A549 treated with CORT108297 at 1 μM for 4 hours (cell line): ENCODE data around the gene DCHS2. TPM values are rescaled to one million over a fixed set of nuclear protein-coding genes. Genes with fewer than 3 reads are reported as not detected.

Experiments used
- total RNA-seq: library from RNA; stranded (reverse); fragments of 200-300 nt; extraction: Qiagen RNA extraction; gene quantifications from 5 replicates; pipeline ENCODE4 v1.2.3, GENCODE V29; 2022

DCHS2 gene, protein sequence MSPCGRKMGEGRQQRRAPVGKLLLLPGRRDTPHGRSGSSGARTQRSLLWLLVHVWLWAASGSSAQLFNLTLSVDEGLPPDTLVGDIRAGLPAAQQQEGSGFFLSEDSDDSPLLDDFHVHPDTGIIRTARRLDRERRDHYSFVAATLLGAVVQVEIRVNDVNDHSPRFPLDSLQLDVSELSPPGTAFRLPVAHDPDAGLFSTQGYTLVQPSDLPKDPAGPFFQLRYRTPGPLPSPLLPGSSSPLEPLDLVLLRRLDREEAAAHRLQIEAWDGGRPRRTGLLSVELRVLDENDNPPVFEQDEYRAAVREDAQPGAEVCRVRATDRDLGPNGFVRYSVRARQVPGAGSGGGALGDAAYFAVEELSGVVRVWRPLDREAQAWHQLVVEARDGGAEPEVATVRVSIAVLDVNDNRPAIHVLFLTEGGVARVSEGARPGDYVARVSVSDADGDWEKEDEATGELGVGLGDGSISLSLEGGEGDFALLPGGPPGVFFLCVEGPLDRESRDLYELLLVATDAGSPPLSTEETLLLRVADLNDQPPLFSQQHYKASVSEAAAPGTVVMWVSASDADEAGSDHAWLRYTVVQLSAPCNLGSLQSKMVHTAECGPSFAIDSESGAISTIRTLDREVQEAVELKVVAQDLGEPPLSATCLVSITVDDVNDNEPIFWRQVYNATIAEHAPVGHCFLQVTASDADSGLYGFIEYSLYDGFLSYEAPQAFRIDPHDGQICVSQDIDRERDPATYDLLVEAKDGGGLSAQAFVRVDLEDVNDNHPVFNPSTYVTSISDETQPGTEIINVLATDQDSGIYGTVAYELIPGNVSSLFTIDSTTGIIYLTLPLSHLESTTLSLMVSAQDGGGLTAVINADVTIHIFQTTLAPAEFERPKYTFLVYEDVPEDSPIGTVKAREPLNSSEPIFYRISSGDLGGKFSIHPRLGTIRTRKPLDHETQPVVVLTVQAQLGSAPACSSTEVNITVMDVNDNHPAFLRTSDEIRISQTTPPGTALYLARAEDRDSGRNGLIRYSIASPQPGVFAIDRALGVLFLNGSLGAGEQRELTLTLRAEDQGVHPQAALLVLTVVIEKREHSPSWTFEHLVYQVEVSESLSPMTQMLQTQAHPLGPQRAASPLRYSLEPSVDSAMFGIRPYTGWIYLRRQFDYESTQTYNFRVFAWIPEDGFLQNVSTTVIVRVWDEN (N-terminal part only)
- not detected in 5 replicates for total RNA-seq

DNA sequence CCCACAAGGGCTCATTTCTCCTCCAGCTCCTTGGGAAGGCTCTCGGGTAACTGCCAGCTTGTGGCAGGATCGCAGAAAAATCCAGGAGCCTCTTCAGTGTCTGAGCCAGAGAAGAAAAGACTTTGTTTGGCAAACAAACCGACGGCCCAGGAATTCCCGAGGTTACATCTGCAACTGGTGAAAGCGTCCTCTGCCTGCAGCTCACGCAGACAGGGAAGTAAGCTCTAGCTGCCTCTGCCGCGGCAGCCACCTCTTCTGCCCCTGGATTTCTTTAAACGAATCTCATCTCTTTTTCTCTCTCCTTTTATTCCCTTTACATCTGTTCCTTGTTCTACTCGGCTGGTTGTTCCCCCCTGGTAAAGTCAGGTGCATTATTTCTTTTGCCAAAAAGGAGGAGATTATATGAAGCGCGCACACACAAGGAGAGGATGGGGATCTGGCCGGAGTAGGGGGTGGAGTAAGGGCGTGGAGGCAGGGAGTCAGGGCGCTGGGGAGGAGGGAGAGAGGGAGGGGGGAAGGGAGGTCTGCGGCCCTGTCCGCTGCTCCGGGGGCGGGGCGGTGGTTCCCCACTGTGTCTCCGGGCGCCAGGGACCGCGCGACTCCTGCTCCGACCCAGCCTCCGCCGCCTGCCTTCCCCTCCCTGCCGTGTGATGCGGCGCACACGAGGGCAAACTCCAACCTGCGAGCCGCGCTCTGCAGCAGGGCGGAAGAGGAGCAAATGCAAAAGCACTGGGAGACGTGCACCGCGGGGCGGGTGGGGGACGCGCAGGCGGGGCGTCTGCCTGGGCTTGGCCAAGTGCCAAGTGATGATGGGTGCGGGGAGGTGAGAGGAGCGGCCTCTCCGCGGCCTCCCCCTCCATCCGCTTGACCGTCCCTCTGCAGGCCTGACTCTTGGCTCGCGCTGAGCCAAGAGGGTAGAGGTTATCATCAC is at the start of gene DCHS2:
DCHS2 (minus strand) TSS at position 459 of the 931 bp plus-strand sequence; CDS start at position 15, 444 bp downstream.

Other genes with a start within 250 kb of the DCHS2 start
- 55.6 to 60.1 TPM (median 58.3 TPM) in 5 replicates for gene PLRG1, start 58.6 kb upstream of the DCHS2 start, total RNA-seq
- gene FGB, start 71.2 kb upstream of the DCHS2 start, total RNA-seq: 11.4 to 17.7 TPM (median 12.9 TPM) in 5 replicates
- gene FGA, start 98.9 kb upstream of the DCHS2 start, total RNA-seq: 8.5 to 12.2 TPM (median 9.7 TPM) in 5 replicates
- gene FGG, start 120.9 kb upstream of the DCHS2 start, total RNA-seq: 4.4 to 7.2 TPM (median 4.8 TPM) in 5 replicates